Measurements from ENCODE around the gene NTPCR. TPM values are rescaled to one million over a fixed set of nuclear protein-coding genes. Genes with fewer than 3 reads are reported as not detected.
"Not testable (repeated sequence)": the region's sequence is repeated elsewhere in the genome, so short reads cannot be mapped to it uniquely, and the experiment has no call there.

The NTPCR gene
- total and polyA plus RNA-seq, 8 donors, result 10.0 to 40.6 (median 20.4) TPM

GRCh38 chr1:232909752-232910151 is 40.7 kb upstream of the NTPCR start:
- Histone ChIP-seq H3K4me3 (no peak overlapping the region), H3K9me3 (no peaks in the 10 kb centered on the region), H3K27ac (no peak overlapping the region), H3K4me1 (no peaks in the 10 kb centered on the region), H3K36me3 (no peaks in the 10 kb centered on the region), H3K27me3 (peaks cover 0 to 4% (median 0%) of the 10 kb centered on the region in 4 donors)
- TF ChIP-seq CTCF (IDR thresholded peaks at IDR 0.05), result no peak
- intact Hi-C loops (cut with DNase I), result no loop called here
- ATAC-seq, result no peak
- 68 to 85% methylated on average over 4 of the region's 4 CpGs for WGBS, 2 donors
- DNase-seq, result no peak
- no peak for FAIRE-seq

DNA sequence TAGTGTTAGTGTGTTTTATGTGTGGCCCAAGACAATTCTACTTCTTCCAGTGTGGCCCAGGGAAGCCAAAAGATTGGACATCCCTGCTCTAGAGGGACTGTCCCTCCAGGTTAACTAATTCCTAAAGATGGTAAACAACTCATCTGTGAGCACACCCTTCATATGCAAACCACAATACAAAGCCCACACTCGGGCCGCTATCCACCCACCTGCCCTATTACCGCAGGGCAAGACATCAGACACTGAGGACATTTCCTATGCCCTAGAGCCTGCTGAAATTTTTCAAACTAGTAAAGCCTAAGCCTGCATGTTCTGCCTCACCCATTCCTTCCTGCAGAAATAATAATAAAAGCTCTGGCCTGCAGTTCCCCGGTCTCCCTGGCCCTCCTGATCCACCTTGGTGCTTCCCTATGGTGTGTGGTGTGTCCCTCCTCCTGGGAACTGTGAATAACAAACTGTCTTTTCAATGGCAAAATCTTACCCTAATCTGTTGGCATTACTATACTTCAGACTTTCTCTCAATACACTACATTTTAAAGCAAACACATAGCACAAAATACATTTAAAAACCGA is 39.3 kb upstream of the NTPCR start:
- ATAC-seq (no peak), FAIRE-seq (no peak), DNase-seq (no peak)
- Histone ChIP-seq H3K4me3 (no peak overlapping the region), H3K36me3 (no peaks in the 10 kb centered on the region), H3K27ac (no peak overlapping the region), H3K9me3 (no peaks in the 10 kb centered on the region), H3K4me1 (no peaks in the 10 kb centered on the region), H3K27me3 (no peaks in the 10 kb centered on the region)
- TF ChIP-seq CTCF (IDR thresholded peaks at IDR 0.05), result no peak
- 72 to 73% methylated on average over 5 of the region's 5 CpGs for WGBS, 2 donors
- intact Hi-C loops (cut with DNase I), result no loop called here

DNA sequence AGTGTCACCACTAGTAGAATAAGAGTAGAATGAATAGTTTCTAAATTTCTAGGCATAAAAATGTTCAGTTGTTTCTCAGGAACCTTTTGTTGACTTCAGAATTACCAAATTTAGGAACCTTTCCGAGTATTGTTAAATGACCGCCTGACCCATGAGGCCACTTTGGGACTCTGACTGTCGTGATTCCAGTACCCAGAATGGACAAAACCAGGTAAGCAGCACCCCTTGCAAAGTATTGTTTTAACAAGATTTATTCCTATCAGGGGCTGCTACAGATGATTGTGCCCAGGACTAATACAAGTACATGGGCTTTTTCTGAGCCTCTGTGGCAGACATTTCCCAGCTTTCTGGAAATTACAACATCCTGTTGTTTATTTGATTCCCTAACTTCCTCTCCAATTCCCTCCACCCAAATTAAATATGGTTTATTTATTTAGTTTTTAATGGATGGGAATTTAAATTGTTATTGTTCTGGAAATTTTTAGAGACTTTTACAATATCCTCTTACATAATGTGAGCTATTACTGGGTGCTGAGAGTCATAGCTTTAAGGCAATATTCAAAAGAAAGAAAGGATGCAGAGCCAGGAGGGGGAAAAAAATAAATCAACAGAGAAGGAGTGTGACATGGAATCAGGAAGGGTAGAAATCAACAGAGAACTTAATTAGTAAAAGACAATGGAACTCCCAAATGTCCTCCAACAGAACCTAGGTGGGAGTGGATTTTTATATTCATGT is 37.4 kb upstream of the NTPCR start:
- H3K36me3 ChIP-seq, result no peaks in the 10 kb centered on the region
- FAIRE-seq (no peak), DNase-seq (no peak), ATAC-seq (no peak)
- intact Hi-C loops (cut with DNase I), result no loop called here
- H3K27ac ChIP-seq, result no peak overlapping the region
- TF ChIP-seq CTCF (IDR thresholded peaks at IDR 0.05), result no peak
- H3K4me1 ChIP-seq, result no peaks in the 10 kb centered on the region
- no peak overlapping the region for H3K4me3 ChIP-seq
- 75 to 83% methylated on average over 3 of the region's 3 CpGs for WGBS, 2 donors
- no peaks in the 10 kb centered on the region for H3K27me3 ChIP-seq
- H3K9me3 ChIP-seq, result no peaks in the 10 kb centered on the region

- DNase-seq; H3K27ac ChIP-seq; intact Hi-C loops (cut with DNase I); H3K27me3 ChIP-seq; H3K9me3 ChIP-seq; H3K36me3 ChIP-seq; FAIRE-seq; ATAC-seq; H3K4me3 ChIP-seq; H3K4me1 ChIP-seq: not testable (repeated sequence)
- 70 to 84% methylated on average over 2 of the region's 2 CpGs for WGBS, 2 donors
Measured at GRCh38 chr1:232914271-232914670, 36.1 kb upstream of the NTPCR start.

- H3K36me3 ChIP-seq, result no peaks in the 10 kb centered on the region
- H3K27ac ChIP-seq, result no peak overlapping the region
- no peaks in the 10 kb centered on the region for H3K9me3 ChIP-seq
- no peak for TF ChIP-seq CTCF (IDR thresholded peaks at IDR 0.05)
- WGBS, 2 donors, result 58 to 80% methylated on average over 4 of the region's 4 CpGs
- ATAC-seq (no peak), DNase-seq (no peak), FAIRE-seq (no peak)
- H3K27me3 ChIP-seq, result no peaks in the 10 kb centered on the region
- intact Hi-C loops (cut with DNase I), result no loop called here
- no peak overlapping the region for H3K4me3 ChIP-seq
- no peaks in the 10 kb centered on the region for H3K4me1 ChIP-seq
Measured at GRCh38 chr1:232915212-232915611, 35.2 kb upstream of the NTPCR start.

Measured in pancreas (tissue), 10 donors.